Upper lobe of right lung (tissue), 1 donor: Measurements from ENCODE around the gene COMMD9. TPM values are rescaled to one million over a fixed set of nuclear protein-coding genes. Genes with fewer than 3 reads are reported as not detected.

Experiments
- ATAC-seq: fragments of 200-7000 bp; cut with Tn5 transposase; one replicate; pipeline ENCODE4 v1.9.1; 2020; ENCODE audit warnings: mild to moderate bottlenecking, moderate library complexity
- DNase-seq: peaks from one replicate; pipeline ENCODE4 v3.0.0-alpha.2; 2020
- H3K27ac ChIP-seq: fragments of 200-600 bp; one replicate; pipeline ENCODE4 v1.8.0; 2022
- H3K27me3 ChIP-seq: fragments of 200-600 bp; one replicate; pipeline ENCODE4 v1.8.0; 2022; ENCODE audit warnings: mild to moderate bottlenecking
- H3K36me3 ChIP-seq: fragments of 200-600 bp; one replicate; pipeline ENCODE4 v1.8.0; 2022
- H3K4me1 ChIP-seq: fragments of 200-600 bp; one replicate; pipeline ENCODE4 v1.8.0; 2022
- H3K4me3 ChIP-seq: fragments of 200-600 bp; one replicate; pipeline ENCODE4 v1.8.0; 2022; ENCODE audit warnings: mild to moderate bottlenecking
- H3K9me3 ChIP-seq: fragments of 200-600 bp; one replicate; pipeline ENCODE4 v1.8.0; 2022
- CTCF ChIP-seq: fragments of 200-600 bp; IDR thresholded peaks from one replicate; pipeline ENCODE4 v1.8.0; 2022; ENCODE audit warnings: antibody characterized with exemption
- intact Hi-C: fragments of 100-400 bp; cut with DNase I; formaldehyde crosslinking; loops from one replicate; pipeline ENCODE4 v1.11.0; 2022
- total RNA-seq: library from RNA; stranded (reverse); fragmentation: NEBNext Ultra II Directional; extraction: Animal tissue kit (Norgen Biotek cat#: 25700); gene quantifications from one replicate; pipeline ENCODE4 v1.2.1, GENCODE V29; 2021
- donor health status: DM: no; HTN: yes; CAD: no; lungs with severe emphysema.

Gene COMMD9
- total RNA-seq, 1 donor from 2014 or later: 74.5 TPM

GRCh38 chr11:36241497-36241896, 47.7 kb downstream of the COMMD9 start:
- Histone ChIP-seq H3K4me3 (no peak overlapping the region), H3K9me3 (no peaks in the 10 kb centered on the region), H3K27ac (no peak overlapping the region), H3K4me1 (no peaks in the 10 kb centered on the region), H3K27me3 (no peaks in the 10 kb centered on the region), H3K36me3 (no peaks in the 10 kb centered on the region)
- DNase-seq (no peak), ATAC-seq (peak; percentile 59)
- intact Hi-C loops: no loop called here
- TF ChIP-seq CTCF: no peak

DNA sequence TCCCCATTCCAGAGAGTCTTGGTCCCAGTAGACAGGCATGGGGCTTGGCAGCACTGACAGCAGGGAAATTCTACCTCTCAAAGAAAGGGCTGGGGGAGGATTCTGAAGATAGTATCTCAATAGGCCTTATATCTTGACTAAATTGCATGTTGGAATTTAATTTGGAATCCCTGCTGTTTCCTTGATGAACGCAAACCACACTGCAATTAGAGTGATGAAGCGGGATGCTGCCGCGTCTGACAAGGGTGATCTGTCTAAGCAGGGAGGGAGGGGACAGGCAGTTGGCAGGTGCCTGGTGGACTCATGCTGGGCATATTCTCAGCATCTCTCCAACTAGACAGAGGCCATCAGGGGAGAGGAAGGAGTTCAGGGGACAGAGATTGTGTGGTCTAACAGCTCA, 48.4 kb downstream of the COMMD9 start:
- ATAC-seq: no peak
- TF ChIP-seq CTCF: no peak
- Histone ChIP-seq H3K27me3 (no peaks in the 10 kb centered on the region), H3K9me3 (no peaks in the 10 kb centered on the region), H3K4me3 (no peak overlapping the region), H3K36me3 (no peaks in the 10 kb centered on the region), H3K27ac (no peak overlapping the region), H3K4me1 (no peaks in the 10 kb centered on the region)
- DNase-seq: no peak
- intact Hi-C loops: no loop called here

DNA sequence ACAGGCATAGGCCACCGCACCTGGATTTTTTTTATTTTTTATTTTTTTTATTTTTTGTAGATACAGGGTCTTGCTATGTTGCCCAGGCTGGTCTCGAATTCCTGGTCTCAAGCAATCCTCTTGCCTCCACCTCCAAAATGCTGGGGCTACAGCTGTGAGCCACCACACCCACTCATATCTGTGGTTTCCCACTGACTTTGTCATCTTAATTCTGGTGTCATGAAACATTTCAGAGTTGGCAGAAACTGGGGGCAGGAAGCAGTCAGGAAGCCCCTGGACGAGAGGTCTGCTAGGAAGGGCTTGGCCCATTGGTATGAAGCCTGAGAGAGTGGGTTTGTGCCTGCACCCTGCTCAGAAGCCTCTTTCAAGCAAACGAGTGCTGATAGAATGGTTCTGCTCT, 49.1 kb downstream of the COMMD9 start:
- no peak for TF ChIP-seq CTCF
- Histone ChIP-seq H3K4me3 (no peak overlapping the region), H3K27ac (no peak overlapping the region), H3K4me1 (no peaks in the 10 kb centered on the region), H3K36me3 (no peaks in the 10 kb centered on the region), H3K9me3 (no peaks in the 10 kb centered on the region), H3K27me3 (no peaks in the 10 kb centered on the region)
- intact Hi-C loops: no loop called here
- no peak for ATAC-seq
- DNase-seq: no peak

DNA sequence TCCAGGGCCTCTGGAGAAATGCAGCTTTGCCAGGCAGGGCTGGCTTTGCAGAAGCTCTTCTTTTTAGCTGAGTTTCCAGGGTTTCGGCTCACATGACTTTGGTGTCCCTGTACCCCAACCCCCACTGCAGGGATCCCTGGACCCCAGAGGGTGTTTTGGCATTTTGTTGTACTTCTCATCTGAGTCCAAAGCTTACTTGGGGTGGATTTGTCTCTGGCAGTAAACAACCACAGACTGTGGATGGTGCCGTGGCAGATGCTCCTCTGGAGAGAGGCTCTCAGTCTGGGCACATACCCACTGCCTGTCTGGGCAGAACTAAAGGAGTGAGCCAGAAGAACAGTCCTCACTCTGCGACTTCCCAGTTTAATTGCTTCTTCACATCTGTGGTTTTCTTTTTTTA, 49.6 kb downstream of the COMMD9 start:
- Histone ChIP-seq H3K36me3 (no peaks in the 10 kb centered on the region), H3K27me3 (no peaks in the 10 kb centered on the region), H3K4me3 (no peak overlapping the region), H3K9me3 (no peaks in the 10 kb centered on the region), H3K27ac (no peak overlapping the region), H3K4me1 (no peaks in the 10 kb centered on the region)
- ATAC-seq: no peak
- no peak for DNase-seq
- no peak for TF ChIP-seq CTCF
- intact Hi-C loops: no loop called here

DNA sequence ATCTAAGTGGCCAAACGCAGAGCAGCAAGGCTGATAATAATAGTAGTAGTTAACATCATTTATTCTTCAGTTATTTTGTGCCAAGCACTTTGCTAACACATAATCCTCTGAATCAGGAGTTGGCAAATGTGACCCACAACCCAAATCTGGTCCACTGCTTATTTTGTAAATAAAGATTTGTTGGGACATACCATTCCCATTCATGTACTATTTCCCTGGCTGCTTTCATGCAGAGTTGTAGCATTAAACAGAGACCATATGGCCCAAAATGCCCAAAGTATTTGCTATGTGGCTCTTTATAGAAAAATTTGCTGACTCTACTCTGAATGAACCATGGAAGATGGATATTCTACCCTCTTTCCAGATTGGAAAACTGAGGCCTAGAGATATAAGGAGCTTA, 50.3 kb downstream of the COMMD9 start:
- Histone ChIP-seq H3K4me1 (no peaks in the 10 kb centered on the region), H3K9me3 (no peaks in the 10 kb centered on the region), H3K4me3 (no peak overlapping the region), H3K27me3 (no peaks in the 10 kb centered on the region), H3K27ac (no peak overlapping the region), H3K36me3 (no peaks in the 10 kb centered on the region)
- DNase-seq (no peak), ATAC-seq (no peak)
- TF ChIP-seq CTCF: no peak
- intact Hi-C loops: no loop called here

- intact Hi-C loops: no loop called here
- H3K27ac ChIP-seq: no peak overlapping the region
- TF ChIP-seq CTCF: no peak
- DNase-seq (no peak), ATAC-seq (no peak)
- no peaks in the 10 kb centered on the region for H3K27me3 ChIP-seq
- H3K4me1 ChIP-seq: no peaks in the 10 kb centered on the region
- no peak overlapping the region for H3K4me3 ChIP-seq
- no peaks in the 10 kb centered on the region for H3K36me3 ChIP-seq
- H3K9me3 ChIP-seq: no peaks in the 10 kb centered on the region
Observed at GRCh38 chr11:36238036-36238631, 51.1 kb downstream of the COMMD9 start.
